ENCODE data around the gene ST14.
"Not testable (repeated sequence)": the region's sequence is repeated elsewhere in the genome, so short reads cannot be mapped to it uniquely, and the experiment has no call there.

Gene ST14

GRCh38 chr11:130159139-130159538 is 443 bp upstream of the ST14 start:
- in situ Hi-C loops (cut with MboI; ENCODE audit: low pct_unique_long_range_greater_than_20kb, low sequenced_read_pairs) = no loop called here

GRCh38 chr11:130160498-130161155 is 1.0 kb downstream of the ST14 start:
- no peak for DNase-seq
- in situ Hi-C loops (cut with MboI; ENCODE audit: low pct_unique_long_range_greater_than_20kb, low sequenced_read_pairs) = no loop called here

More at GRCh38 chr11:130159139-130159538, 443 bp upstream of the ST14 start:
- no peak for DNase-seq

GRCh38 chr11:130161441-130162145 is 2.0 kb downstream of the ST14 start:
- in situ Hi-C loops (cut with MboI; ENCODE audit: low pct_unique_long_range_greater_than_20kb, low sequenced_read_pairs) = no loop called here
- DNase-seq = no peak

- DNase-seq = peak; percentile 53
- in situ Hi-C loops (cut with MboI; ENCODE audit: low pct_unique_long_range_greater_than_20kb, low sequenced_read_pairs) = no loop called here
These were observed 3.2 kb downstream of the ST14 start for GRCh38 chr11:130162733-130163132.

GRCh38 chr11:130163346-130164220 is 4.0 kb downstream of the ST14 start:
- in situ Hi-C loops (cut with MboI; ENCODE audit: low pct_unique_long_range_greater_than_20kb, low sequenced_read_pairs) = no loop called here
- peak; percentile 34 for DNase-seq

GRCh38 chr11:130164221-130164570 is 4.6 kb downstream of the ST14 start:
- in situ Hi-C loops (cut with MboI; ENCODE audit: low pct_unique_long_range_greater_than_20kb, low sequenced_read_pairs) = no loop called here
- DNase-seq = no peak

- DNase-seq = peak; percentile 17
- in situ Hi-C loops (cut with MboI; ENCODE audit: low pct_unique_long_range_greater_than_20kb, low sequenced_read_pairs) = no loop called here
These were observed 6.2 kb downstream of the ST14 start for GRCh38 chr11:130165601-130166456.

GRCh38 chr11:130166457-130166784 is 6.8 kb downstream of the ST14 start:
- no peak for DNase-seq
- in situ Hi-C loops (cut with MboI; ENCODE audit: low pct_unique_long_range_greater_than_20kb, low sequenced_read_pairs) = no loop called here

- in situ Hi-C loops (cut with MboI; ENCODE audit: low pct_unique_long_range_greater_than_20kb, low sequenced_read_pairs) = no loop called here
- DNase-seq = no peak
These were observed 7.6 kb downstream of the ST14 start for GRCh38 chr11:130167146-130167545.

GRCh38 chr11:130168105-130168504 is 8.5 kb downstream of the ST14 start:
- in situ Hi-C loops (cut with MboI; ENCODE audit: low pct_unique_long_range_greater_than_20kb, low sequenced_read_pairs) = no loop called here
- DNase-seq = no peak

GRCh38 chr11:130170345-130170744 is 10.8 kb downstream of the ST14 start:
- in situ Hi-C loops (cut with MboI; ENCODE audit: low pct_unique_long_range_greater_than_20kb, low sequenced_read_pairs) = no loop called here
- no peak for DNase-seq

- DNase-seq = no peak
- in situ Hi-C loops (cut with MboI; ENCODE audit: low pct_unique_long_range_greater_than_20kb, low sequenced_read_pairs) = no loop called here
These were observed 12.0 kb downstream of the ST14 start for GRCh38 chr11:130171534-130171933.

GRCh38 chr11:130172001-130172400 is 12.4 kb downstream of the ST14 start:
- DNase-seq; in situ Hi-C loops (cut with MboI; ENCODE audit: low pct_unique_long_range_greater_than_20kb, low sequenced_read_pairs): not testable (repeated sequence)

- no peak for DNase-seq
- in situ Hi-C loops (cut with MboI; ENCODE audit: low pct_unique_long_range_greater_than_20kb, low sequenced_read_pairs) = no loop called here
These were observed 15.1 kb downstream of the ST14 start for GRCh38 chr11:130174642-130175041.

GRCh38 chr11:130175898-130176297 is 16.3 kb downstream of the ST14 start:
- no peak for DNase-seq
- in situ Hi-C loops (cut with MboI; ENCODE audit: low pct_unique_long_range_greater_than_20kb, low sequenced_read_pairs) = no loop called here

- no peak for DNase-seq
- in situ Hi-C loops (cut with MboI; ENCODE audit: low pct_unique_long_range_greater_than_20kb, low sequenced_read_pairs) = no loop called here
These were observed 18.2 kb downstream of the ST14 start for GRCh38 chr11:130177782-130178181.

GRCh38 chr11:130178441-130179339 is 19.1 kb downstream of the ST14 start:
- in situ Hi-C loops (cut with MboI; ENCODE audit: low pct_unique_long_range_greater_than_20kb, low sequenced_read_pairs) = no loop called here
- DNase-seq = no peak
